Endothelial cell of umbilical vein (primary cell): ENCODE measurements around the gene EIF2D. TPM values are rescaled to one million over a fixed set of nuclear protein-coding genes. Genes with fewer than 3 reads are reported as not detected.

Source experiments
- BruUV-seq: library from RNA; stranded (reverse); fragments of 400-500 nt; replicated peaks from 2 replicates; lab custom pipeline; 2021; lab: Mats Ljungman, UMichigan
- CTCF ChIA-PET: fragments of 300-600, 350-600 bp; sonication (Branson Sonifier 250); formaldehyde crosslinking; loops from one replicate; lab custom pipeline; 2021; ENCODE audit warnings: antibody characterized with exemption, inconsistent platforms; lab: Charles Lee
- POLR2A ChIA-PET: fragments of 300-600, 350-600 bp; sonication (Branson Sonifier 250); formaldehyde crosslinking; loops from one replicate; lab custom pipeline; 2021; ENCODE audit warnings: antibody characterized with exemption, inconsistent platforms; lab: Charles Lee
- DNase-seq: peaks from one replicate; pipeline ENCODE4 v3.0.0-alpha.2; 2011; ENCODE audit warnings: low read depth, low spot score
- FAIRE-seq: peaks from 2 replicates; lab custom pipeline; 2011; peaks lifted over from hg19 to GRCh38; lab: Jason Lieb, UNC
- H2AFZ ChIP-seq: 2 replicates; pipeline ENCODE4 v1.6.0; 2012; ENCODE audit warnings: low read depth, low read length, control low read depth, inconsistent platforms
- H3K27ac ChIP-seq: 2 replicates; pipeline ENCODE4 v1.5.1; 2011; ENCODE audit warnings: low read depth, mild to moderate bottlenecking, control low read depth, low read length, moderate library complexity; ENCODE audit not compliant: insufficient read depth
- H3K27me3 ChIP-seq, 2 experiments: 2 replicates each; pipeline versions ENCODE4 v1.6.0 to v1.6.1; 2011; ENCODE audit warnings: low read length in 2 of 2, mixed read lengths in 1 of 2; ENCODE audit not compliant: control insufficient read depth in 2 of 2, insufficient read depth in 2 of 2
- H3K36me3 ChIP-seq, 2 experiments: 2 replicates in 1 of 2; 3 replicates in 1 of 2; pipeline ENCODE4 v1.5.1; 2011; ENCODE audit warnings: low read length in 2 of 2, mild to moderate bottlenecking in 1 of 2, moderate library complexity in 1 of 2; ENCODE audit not compliant: control insufficient read depth in 2 of 2, insufficient read depth in 2 of 2; ENCODE audit errors: extremely low read depth in 1 of 2
- H3K4me1 ChIP-seq: 3 replicates; pipeline ENCODE4 v1.5.1; 2011; ENCODE audit warnings: mild to moderate bottlenecking, low read length; ENCODE audit not compliant: control insufficient read depth, insufficient read depth; ENCODE audit errors: extremely low read depth
- H3K4me2 ChIP-seq: 2 replicates; pipeline ENCODE4 v1.6.1; 2011; ENCODE audit warnings: low read length, control low read depth, mixed read lengths; ENCODE audit not compliant: insufficient read depth
- H3K4me3 ChIP-seq, 3 experiments: fragments of 200-600 bp in 1 of 3; sonication (generic), shearing (Covaris generic) in 1 of 3; replicated peaks in 1 of 3; 2 replicates each; pipeline ENCODE4 v1.5.1; 2011 to 2016; ENCODE audit warnings: control low read depth in 3 of 3, low read length in 3 of 3, mild to moderate bottlenecking in 2 of 3, inconsistent platforms in 1 of 3, low read depth in 1 of 3, moderate library complexity in 1 of 3; ENCODE audit not compliant: insufficient read depth in 1 of 3
- H3K79me2 ChIP-seq: 2 replicates; pipeline ENCODE4 v1.6.0; 2012; ENCODE audit warnings: low read length, inconsistent platforms; ENCODE audit not compliant: control insufficient read depth, insufficient read depth
- H3K9ac ChIP-seq: replicated peaks from 2 replicates; pipeline ENCODE3; 2011; ENCODE audit warnings: low read length, control low read depth; ENCODE audit not compliant: insufficient read depth; ENCODE audit errors: extremely low read depth
- H3K9me1 ChIP-seq: replicated peaks from 3 replicates; pipeline ENCODE4 v1.6.0; 2011; ENCODE audit warnings: mild to moderate bottlenecking, low read length; ENCODE audit not compliant: control insufficient read depth, insufficient read depth; ENCODE audit errors: extremely low read depth
- H3K9me3 ChIP-seq: replicated peaks from 2 replicates; pipeline ENCODE4 v1.5.1; 2012; ENCODE audit warnings: low read length, inconsistent platforms; ENCODE audit not compliant: control insufficient read depth, insufficient read depth
- H4K20me1 ChIP-seq: replicated peaks from 2 replicates; pipeline ENCODE3; 2011; ENCODE audit warnings: mild to moderate bottlenecking, low read length; ENCODE audit not compliant: control insufficient read depth, insufficient read depth; ENCODE audit errors: extremely low read depth
- CTCF ChIP-seq, 2 donors: IDR thresholded peaks; 1 replicate in 1 of 2; 2 replicates in 1 of 2; pipeline ENCODE4 v1.5.1; 2011; ENCODE audit warnings: low read length in 2 of 2, mild to moderate bottlenecking in 2 of 2, moderate library complexity in 2 of 2, control low read depth in 1 of 2, inconsistent platforms in 1 of 2, low read depth in 1 of 2; ENCODE audit not compliant: insufficient read depth in 1 of 2; ENCODE audit errors: extremely low read depth in 1 of 2
- FOS ChIP-seq: IDR thresholded peaks from 2 replicates; pipeline ENCODE4 v1.6.1; 2011; ENCODE audit warnings: mild to moderate bottlenecking, low read length, moderate library complexity, borderline replicate concordance; ENCODE audit not compliant: insufficient read depth
- MYC ChIP-seq: IDR thresholded peaks from one replicate; pipeline ENCODE4 v1.6.1; 2011; ENCODE audit warnings: mild to moderate bottlenecking, low read depth, low read length
- POLR2AphosphoS5 ChIP-seq: IDR thresholded peaks from 2 replicates; pipeline ENCODE4 v1.6.1; 2012; ENCODE audit warnings: low read depth, mild to moderate bottlenecking, control low read depth, low read length, moderate library complexity; ENCODE audit not compliant: insufficient read depth
- dilution Hi-C: fragments of 300-500 bp; cut with MboI; formaldehyde crosslinking; loops from one replicate; pipeline ENCODE4 v1.15.0; 2019; ENCODE audit warnings: low sequenced_read_pairs; ENCODE audit not compliant: extremely low pct_ligation_motif_present
- intact Hi-C: fragments of 100-400 bp; cut with micrococcal nuclease; formaldehyde crosslinking; loops from one replicate; pipeline ENCODE4 v1.10.0; 2022
- polyA plus RNA-seq, 4 experiments: library from polyadenylated mRNA; depleted of rRNA in 3 of 4; stranded (reverse) in 3 of 4; unstranded in 1 of 4; fragments of >200 nt; gene quantifications; 2 replicates each; pipeline versions ENCODE4 v1.2.1 to v1.2.3, GENCODE V29; 2011 to 2012; ENCODE audit warnings: missing spikeins in 1 of 4
- total RNA-seq: library from RNA; stranded (reverse); gene quantifications from 2 replicates; pipeline ENCODE4 v1.2.3, GENCODE V29; 2021

EIF2D gene
- total and polyA plus RNA-seq, 2 donors (not counting 3 experiments of a cell fraction or from before 2014, with no cell fraction given), result 48.0 to 54.1 TPM

DNA sequence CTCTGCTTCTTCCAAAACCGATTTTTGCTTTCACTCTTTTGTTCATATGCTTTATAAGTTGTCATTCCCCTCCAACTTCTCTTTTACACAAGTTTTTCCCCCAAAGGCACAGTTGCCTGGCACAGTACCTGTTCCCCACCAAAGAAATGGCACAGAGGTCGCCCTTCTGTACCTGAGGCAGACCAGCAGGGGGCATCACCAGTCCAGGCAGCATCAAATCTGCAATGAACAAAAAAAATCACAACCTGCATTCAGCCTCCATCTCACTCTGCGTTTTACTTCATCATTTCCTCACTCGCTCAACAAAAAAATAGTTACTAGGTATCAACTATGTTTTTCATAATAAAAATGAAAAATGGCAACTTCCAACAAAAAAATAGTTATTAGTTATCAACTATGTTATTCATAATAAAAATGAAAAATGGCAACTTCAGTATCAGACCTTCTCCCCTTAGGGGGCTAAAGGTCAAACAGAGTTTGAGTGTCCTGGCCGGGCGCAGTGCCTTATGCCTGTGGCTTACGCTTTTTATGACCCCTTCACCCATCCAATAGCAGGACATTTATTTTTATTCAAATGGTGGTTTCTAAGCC, 4.1 kb downstream of the EIF2D start:
- intact Hi-C loops, result loop anchor here (1.0 kb wide), 2 partner anchors 27 to 56 kb away; partner anchors contain the start of gene DYRK3
- POLR2A ChIA-PET, result interaction anchor here (2.4 kb wide), 1 partner anchor 27 kb away, joined by 5 read pairs; the partner anchor contains the start of gene DYRK3
- BruUV-seq, result no TSS peak
- Histone ChIP-seq H2AFZ (no peak overlapping the region), H3K36me3 (peaks cover 0 to 5% of the 10 kb centered on the region in 2 experiments), H3K27ac (no peak overlapping the region), H3K4me3 (no peak overlapping the region), H3K79me2 (peaks cover 12% of the 10 kb centered on the region), H3K9me1 (no peaks in the 10 kb centered on the region), H3K27me3 (no peaks in the 10 kb centered on the region), H4K20me1 (no peaks in the 10 kb centered on the region), H3K4me1 (peaks cover 7% of the 10 kb centered on the region), H3K4me2 (no peak overlapping the region), H3K9me3 (no peaks in the 10 kb centered on the region), H3K9ac (no peak overlapping the region)
- no peak for FAIRE-seq
- peak; percentile 36 for DNase-seq
- no peak for TF ChIP-seq POLR2AphosphoS5
- TF ChIP-seq CTCF (IDR thresholded peaks at IDR 0.05; ENCODE audit: extremely low read depth in 1 of 2, insufficient read depth in 1 of 2, low read depth in 1 of 2, low read length in 2 of 2), result peak; percentile 73 to 81
- no peak for TF ChIP-seq MYC
- dilution Hi-C loops, result no loop called here
- CTCF ChIA-PET, result interaction anchor here (1.0 to 5.1 kb wide), 9 partner anchors 17 to 304 kb away, joined by 3 to 70 read pairs (median 4); no protein-coding TSS in a partner anchor

- Histone ChIP-seq H2AFZ (no peak overlapping the region), H3K36me3 (peaks cover 3 to 14% of the 10 kb centered on the region in 2 experiments)
- POLR2A ChIA-PET, result no interaction called here
Measured at GRCh38 chr1:206606867-206607266, 5.4 kb downstream of the EIF2D start.

More at GRCh38 chr1:206606867-206607266, 5.4 kb downstream of the EIF2D start:
- no peak for TF ChIP-seq FOS
- TF ChIP-seq CTCF (IDR thresholded peaks at IDR 0.05; ENCODE audit: extremely low read depth in 1 of 2, insufficient read depth in 1 of 2, low read depth in 1 of 2, low read length in 2 of 2), result peak; percentile 31 to 42
- H3K4me1 ChIP-seq, result peaks cover 7% of the 10 kb centered on the region
- DNase-seq (peak; percentile 41), FAIRE-seq (no peak)
- no peak overlapping the region for H3K9ac ChIP-seq
- no peaks in the 10 kb centered on the region for H3K27me3 ChIP-seq
- H3K4me2 ChIP-seq, result no peak overlapping the region
- H4K20me1 ChIP-seq, result no peaks in the 10 kb centered on the region
- H3K9me1 ChIP-seq, result no peaks in the 10 kb centered on the region
- H3K4me3 ChIP-seq, result no peak overlapping the region
- intact Hi-C loops (no loop called here), dilution Hi-C loops (no loop called here)
- no peak overlapping the region for H3K27ac ChIP-seq
- peaks cover 10% of the 10 kb centered on the region for H3K79me2 ChIP-seq
- no TSS peak for BruUV-seq
- CTCF ChIA-PET, result interaction anchor here (0.6 to 5.1 kb wide), 7 partner anchors 57 to 376 kb away, joined by 4 to 70 read pairs (median 5); no protein-coding TSS in a partner anchor
- no peaks in the 10 kb centered on the region for H3K9me3 ChIP-seq
